SJCRH30 (cell line): ENCODE results near the gene KERA. TPM values are rescaled to one million over a fixed set of nuclear protein-coding genes. Genes with fewer than 3 reads are reported as not detected.

Experiments used
- DNase-seq, 2 experiments: peaks; one replicate each; pipeline ENCODE4 v3.0.0-alpha.2; 2015 to 2020
- H3K27ac ChIP-seq: fragments of 250-450 bp; sonication (Bioruptor Pico); 2 replicates; pipeline ENCODE4 v1.5.1; 2020; ENCODE audit warnings: mild to moderate bottlenecking, moderate library complexity
- H3K27me3 ChIP-seq: fragments of 250-450 bp; sonication (Bioruptor Pico); 2 replicates; pipeline ENCODE4 v1.5.1; 2020; ENCODE audit warnings: mild to moderate bottlenecking, moderate library complexity
- H3K36me3 ChIP-seq: fragments of 250-450 bp; sonication (Bioruptor Pico); 2 replicates; pipeline ENCODE4 v1.5.1; 2020; ENCODE audit warnings: mild to moderate bottlenecking, moderate library complexity
- H3K4me1 ChIP-seq: fragments of 250-450 bp; sonication (Bioruptor Pico); 2 replicates; pipeline ENCODE4 v1.5.1; 2020; ENCODE audit warnings: mild to moderate bottlenecking, moderate library complexity
- H3K4me3 ChIP-seq: fragments of 250-450 bp; sonication (Bioruptor Pico); 2 replicates; pipeline ENCODE4 v1.5.1; 2020; ENCODE audit warnings: mild to moderate bottlenecking, moderate library complexity
- H3K9me3 ChIP-seq: fragments of 250-450 bp; sonication (Bioruptor Pico); replicated peaks from 2 replicates; pipeline ENCODE4 v1.5.1; 2020; ENCODE audit warnings: mild to moderate bottlenecking, moderate library complexity
- total RNA-seq: library from RNA; depleted of rRNA; stranded (reverse); fragments of >200 nt; shearing (Covaris generic); gene quantifications from 2 replicates; pipeline ENCODE4 v1.2.3, GENCODE V29; 2014; rRNA removed

The KERA gene, protein sequence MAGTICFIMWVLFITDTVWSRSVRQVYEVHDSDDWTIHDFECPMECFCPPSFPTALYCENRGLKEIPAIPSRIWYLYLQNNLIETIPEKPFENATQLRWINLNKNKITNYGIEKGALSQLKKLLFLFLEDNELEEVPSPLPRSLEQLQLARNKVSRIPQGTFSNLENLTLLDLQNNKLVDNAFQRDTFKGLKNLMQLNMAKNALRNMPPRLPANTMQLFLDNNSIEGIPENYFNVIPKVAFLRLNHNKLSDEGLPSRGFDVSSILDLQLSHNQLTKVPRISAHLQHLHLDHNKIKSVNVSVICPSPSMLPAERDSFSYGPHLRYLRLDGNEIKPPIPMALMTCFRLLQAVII
- total RNA-seq: not detected in 2 replicates

DNA sequence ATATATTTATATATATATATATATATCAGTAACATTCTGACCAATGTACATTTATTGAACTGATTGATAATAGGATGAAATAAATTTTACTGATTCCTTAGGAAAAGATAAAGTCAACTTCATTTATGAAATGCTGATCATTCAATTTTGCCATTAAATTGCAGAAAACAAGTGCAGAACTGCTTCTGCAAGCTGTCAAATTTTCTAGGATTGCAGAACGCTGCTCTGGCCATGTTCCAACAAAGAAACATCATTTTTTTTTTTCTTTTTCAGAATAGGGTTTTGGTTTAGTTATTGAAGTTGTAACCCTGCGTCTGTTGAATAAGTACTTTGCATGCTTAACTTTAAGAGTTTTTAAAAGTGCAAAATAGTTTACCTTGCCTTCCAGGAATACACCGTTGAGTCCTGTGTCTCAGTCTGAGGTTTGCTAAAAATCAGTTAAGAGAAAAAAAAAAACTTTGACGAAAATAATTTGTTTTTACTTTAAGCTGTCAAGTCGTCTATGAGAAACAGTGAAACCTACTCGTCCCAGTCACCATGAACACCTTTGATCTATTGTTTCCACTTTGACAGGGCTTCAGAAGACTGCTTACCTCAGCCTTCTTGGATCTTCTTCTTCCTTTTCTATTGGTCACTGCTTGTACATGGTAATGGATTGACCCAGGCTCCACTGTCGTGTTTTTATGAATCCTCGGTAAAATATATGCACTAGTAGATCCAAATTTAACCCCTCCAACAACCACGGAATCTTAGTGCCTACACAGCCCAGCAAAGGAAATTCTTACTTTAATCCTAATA lies at the start of gene KERA:
Gene KERA (minus strand): TSS at position 657 of the 798 bp plus-strand sequence. CDS start 1,743 bp downstream, outside the sequence.
- no peak within 1 kb of the TSS for H3K27ac ChIP-seq
- H3K4me3 ChIP-seq: no peak within 1 kb of the TSS
- no peaks in the 10 kb centered on the region for H3K36me3 ChIP-seq
- no peaks in the 10 kb centered on the region for H3K9me3 ChIP-seq
- H3K4me1 ChIP-seq: no peaks in the 10 kb centered on the region
- DNase-seq: no peak
- no peaks in the 10 kb centered on the region for H3K27me3 ChIP-seq

DNA sequence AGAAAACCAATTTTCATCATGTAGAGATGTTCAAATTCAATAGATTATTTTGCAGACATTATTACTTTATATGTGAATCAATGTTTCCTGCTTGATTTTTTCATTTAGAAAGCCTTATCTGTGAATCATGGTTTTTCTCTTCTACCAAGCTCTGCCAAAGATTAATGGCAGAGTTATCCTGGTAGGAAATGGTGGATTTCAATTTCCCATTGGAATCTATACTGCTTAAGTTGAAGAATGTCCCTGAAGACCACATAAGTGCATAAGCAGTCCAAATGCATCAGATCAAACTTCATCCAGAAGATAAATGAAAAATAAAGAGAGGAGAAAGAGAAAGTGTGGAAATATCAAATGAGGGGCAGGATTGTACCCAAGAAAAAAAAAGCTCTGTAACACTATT lies 48.5 kb upstream of the KERA start:
- DNase-seq: no peak
- Histone ChIP-seq H3K4me3 (no peak overlapping the region), H3K4me1 (no peaks in the 10 kb centered on the region), H3K27ac (no peak overlapping the region), H3K27me3 (no peaks in the 10 kb centered on the region), H3K36me3 (no peaks in the 10 kb centered on the region), H3K9me3 (no peaks in the 10 kb centered on the region)

DNA sequence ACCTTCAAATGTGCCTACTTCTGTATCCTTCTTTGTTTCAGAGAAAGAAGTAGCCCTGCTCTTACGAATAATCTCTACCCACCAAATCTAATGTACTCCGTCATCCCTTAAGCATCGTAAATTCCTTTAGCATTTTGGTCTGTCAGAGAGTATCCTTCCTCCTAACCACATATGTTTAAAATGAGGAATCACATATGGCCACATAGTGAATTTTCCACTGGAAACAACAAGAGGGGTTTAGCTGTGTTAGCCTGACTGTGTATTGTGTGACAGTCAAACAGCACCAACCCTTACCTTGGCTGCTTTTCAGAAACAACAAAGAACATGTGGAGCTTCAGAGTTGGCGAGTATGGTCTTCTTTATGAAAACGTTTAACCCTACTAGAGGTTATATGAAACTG lies 48.0 kb upstream of the KERA start:
- no peak for DNase-seq
- Histone ChIP-seq H3K4me3 (no peak overlapping the region), H3K27me3 (no peaks in the 10 kb centered on the region), H3K9me3 (no peaks in the 10 kb centered on the region), H3K4me1 (no peaks in the 10 kb centered on the region), H3K36me3 (no peaks in the 10 kb centered on the region), H3K27ac (no peak overlapping the region)

DNA sequence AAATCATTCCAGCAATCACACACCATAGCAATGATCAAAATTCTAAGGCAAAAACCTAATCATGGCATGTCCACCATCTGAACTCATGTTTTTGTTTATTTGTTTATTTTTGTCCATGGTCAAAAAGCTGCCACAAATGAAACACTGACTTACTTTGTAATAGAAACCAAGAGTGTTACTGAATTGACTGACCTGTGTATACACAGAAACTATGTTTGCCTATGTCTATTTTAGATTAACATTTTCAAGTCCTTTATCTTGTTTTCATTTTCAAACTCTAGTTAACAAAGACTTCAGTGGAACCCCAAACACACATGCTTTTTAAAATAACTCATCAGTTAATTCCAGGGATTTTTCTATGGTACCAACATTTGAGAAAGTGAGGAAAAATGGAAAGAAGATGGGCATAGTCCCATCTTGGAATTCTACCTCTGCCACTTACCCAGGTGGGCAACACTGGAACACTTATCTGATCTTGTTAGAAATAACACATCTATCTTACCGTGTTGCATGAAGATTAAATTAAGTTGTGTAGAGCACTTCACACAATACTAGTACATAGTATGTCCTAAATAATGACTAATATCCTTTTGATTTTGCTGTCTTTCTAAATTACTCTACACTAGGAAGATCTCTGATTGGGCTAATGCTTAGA lies 47.1 kb upstream of the KERA start:
- H3K27ac ChIP-seq: no peak overlapping the region
- H3K4me1 ChIP-seq: no peaks in the 10 kb centered on the region
- no peak for DNase-seq

DNA sequence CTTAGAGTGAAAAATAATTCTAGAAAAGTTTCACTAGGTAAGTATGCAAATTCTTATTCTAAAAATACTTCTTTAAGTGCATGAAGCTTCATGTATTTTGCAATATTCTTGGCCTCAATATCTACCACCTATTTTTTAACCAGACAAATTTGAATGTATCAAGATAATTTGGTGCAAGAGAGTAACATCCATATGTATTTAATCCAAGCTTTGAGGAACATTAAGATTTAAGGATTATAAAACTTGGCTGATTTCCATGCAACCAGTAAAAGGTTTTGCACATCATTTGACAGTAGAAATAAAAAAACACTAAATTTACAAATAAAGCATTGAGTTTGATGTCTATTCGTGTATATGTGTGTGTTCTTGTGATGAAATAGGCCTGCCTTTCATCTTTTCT lies 45.8 kb upstream of the KERA start:
- Histone ChIP-seq H3K27me3 (no peaks in the 10 kb centered on the region), H3K9me3 (no peaks in the 10 kb centered on the region), H3K4me3 (no peak overlapping the region), H3K27ac (no peak overlapping the region), H3K4me1 (no peaks in the 10 kb centered on the region), H3K36me3 (no peaks in the 10 kb centered on the region)
- no peak for DNase-seq

More for the DNA sequence above, 47.1 kb upstream of the KERA start:
- Histone ChIP-seq H3K4me3 (no peak overlapping the region), H3K27me3 (no peaks in the 10 kb centered on the region), H3K9me3 (no peaks in the 10 kb centered on the region), H3K36me3 (no peaks in the 10 kb centered on the region)

DNA sequence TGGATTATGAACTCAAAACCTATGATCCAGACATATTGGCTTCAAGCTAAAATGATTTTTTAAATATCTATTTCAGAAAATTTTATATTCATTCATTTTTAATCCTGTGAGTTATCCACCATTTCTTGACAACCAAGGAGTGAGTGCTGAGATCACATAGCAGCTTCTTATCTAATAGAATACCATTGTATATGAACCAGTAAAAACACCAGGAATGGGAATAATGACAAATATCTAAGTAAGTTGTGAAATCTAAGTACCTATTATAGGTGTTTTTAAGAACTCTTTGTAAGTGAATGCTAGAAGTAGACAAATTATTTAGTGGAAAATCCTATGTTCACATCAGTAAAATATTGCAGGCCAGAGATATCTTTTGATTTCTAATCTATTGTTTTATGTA lies 45.3 kb upstream of the KERA start:
- Histone ChIP-seq H3K9me3 (no peaks in the 10 kb centered on the region), H3K4me3 (no peak overlapping the region), H3K27ac (no peak overlapping the region), H3K36me3 (no peaks in the 10 kb centered on the region), H3K4me1 (peaks cover 4% of the 10 kb centered on the region; the same call in 1 of the 2 replicates), H3K27me3 (no peaks in the 10 kb centered on the region)
- no peak for DNase-seq

DNA sequence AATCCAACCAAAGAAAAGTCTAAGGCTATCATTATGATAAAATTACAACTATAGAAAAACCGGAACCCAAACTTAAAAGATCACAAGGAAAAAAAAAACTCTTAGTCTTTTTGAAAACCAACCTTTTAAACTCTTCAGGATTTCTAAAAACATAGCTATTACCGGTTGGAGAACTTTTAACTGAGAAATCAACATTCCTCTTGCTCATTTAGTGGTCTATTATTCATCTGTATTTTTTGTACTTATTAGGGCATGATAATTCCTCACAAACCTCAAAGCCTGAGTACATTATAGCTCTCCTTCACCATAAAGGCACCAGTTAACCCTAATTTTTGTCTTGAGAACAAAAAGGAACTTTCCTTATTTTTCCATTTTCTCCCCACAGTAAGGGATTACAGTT lies 43.1 kb upstream of the KERA start:
- no peak for DNase-seq
- H3K4me3 ChIP-seq: no peak overlapping the region

DNA sequence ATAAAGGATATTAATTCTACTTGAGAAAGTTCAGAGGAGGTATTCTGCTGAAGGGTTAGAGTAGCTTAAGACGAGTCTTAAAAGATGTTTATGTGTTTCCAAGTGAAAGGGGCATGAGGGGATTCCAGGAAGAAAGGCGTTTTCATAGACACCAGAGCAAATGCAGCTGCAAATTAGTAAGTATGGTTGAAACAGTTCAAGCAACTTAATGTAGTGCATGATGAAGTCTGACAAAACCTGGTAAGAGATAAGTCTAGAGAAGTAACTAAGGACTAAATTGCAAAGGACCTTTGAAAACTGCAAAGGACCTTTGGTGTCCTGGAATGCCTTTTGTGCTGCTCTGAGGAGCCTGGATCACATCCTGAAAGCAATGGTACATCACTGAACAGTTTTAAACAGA lies 42.0 kb upstream of the KERA start:
- Histone ChIP-seq H3K4me3 (no peak overlapping the region), H3K36me3 (no peaks in the 10 kb centered on the region), H3K9me3 (no peaks in the 10 kb centered on the region), H3K27me3 (no peaks in the 10 kb centered on the region), H3K4me1 (peaks cover 6% of the 10 kb centered on the region; the same call in 1 of the 2 replicates), H3K27ac (no peak overlapping the region)
- DNase-seq: no peak

More for the DNA sequence above, 43.1 kb upstream of the KERA start:
- Histone ChIP-seq H3K4me1 (peaks cover 6% of the 10 kb centered on the region; the same call in 1 of the 2 replicates), H3K27ac (no peak overlapping the region), H3K27me3 (no peaks in the 10 kb centered on the region), H3K9me3 (no peaks in the 10 kb centered on the region), H3K36me3 (no peaks in the 10 kb centered on the region)

DNA sequence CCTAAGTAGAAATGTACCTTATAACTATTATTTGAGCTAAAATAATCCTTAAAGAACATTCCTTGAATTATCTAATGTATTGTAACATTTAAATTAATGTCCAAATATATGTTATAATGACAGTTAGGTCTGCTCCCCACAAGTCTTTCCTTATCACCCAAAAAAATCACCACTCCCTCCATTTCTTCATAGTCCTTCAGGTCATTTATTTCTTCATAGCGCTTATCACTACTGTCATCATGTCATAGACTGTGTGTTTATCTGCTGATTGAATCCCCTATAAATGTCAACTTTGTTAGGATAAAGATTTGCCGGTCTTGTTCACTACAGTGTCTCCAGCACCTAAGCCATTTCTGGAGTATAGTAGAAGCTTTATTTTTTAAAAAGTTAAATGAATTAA lies 41.5 kb upstream of the KERA start:
- H3K27ac ChIP-seq: no peak overlapping the region
- no peaks in the 10 kb centered on the region for H3K9me3 ChIP-seq
- H3K4me3 ChIP-seq: no peak overlapping the region
- no peaks in the 10 kb centered on the region for H3K27me3 ChIP-seq
- peaks cover 6% of the 10 kb centered on the region; the same call in 1 of the 2 replicates for H3K4me1 ChIP-seq
- DNase-seq: no peak
- H3K36me3 ChIP-seq: no peaks in the 10 kb centered on the region

DNA sequence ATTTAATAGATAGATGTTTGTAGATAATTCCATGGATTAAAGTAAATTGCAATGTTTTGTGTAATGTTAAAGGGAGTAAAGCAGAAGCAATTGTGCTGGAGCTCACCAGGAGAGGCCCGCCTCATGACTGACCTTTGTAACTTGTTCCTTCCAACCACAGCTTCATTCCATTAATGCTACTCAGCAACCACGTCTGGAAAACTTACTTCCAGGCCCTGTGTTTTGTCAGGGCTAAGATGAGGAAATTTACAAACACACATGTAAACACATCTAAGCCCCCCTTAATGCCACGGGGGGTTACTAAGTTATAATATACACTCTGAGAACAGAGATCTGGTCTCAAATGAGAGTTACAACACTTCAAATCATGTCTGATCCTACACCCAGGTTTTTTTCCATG lies 41.1 kb upstream of the KERA start:
- H3K9me3 ChIP-seq: no peaks in the 10 kb centered on the region
- H3K36me3 ChIP-seq: no peaks in the 10 kb centered on the region
- H3K27me3 ChIP-seq: no peaks in the 10 kb centered on the region
- peaks cover 6% of the 10 kb centered on the region; the same call in 1 of the 2 replicates for H3K4me1 ChIP-seq
- peak; percentile 3 to 20 for DNase-seq
- H3K27ac ChIP-seq: no peak overlapping the region
- no peak overlapping the region for H3K4me3 ChIP-seq

DNA sequence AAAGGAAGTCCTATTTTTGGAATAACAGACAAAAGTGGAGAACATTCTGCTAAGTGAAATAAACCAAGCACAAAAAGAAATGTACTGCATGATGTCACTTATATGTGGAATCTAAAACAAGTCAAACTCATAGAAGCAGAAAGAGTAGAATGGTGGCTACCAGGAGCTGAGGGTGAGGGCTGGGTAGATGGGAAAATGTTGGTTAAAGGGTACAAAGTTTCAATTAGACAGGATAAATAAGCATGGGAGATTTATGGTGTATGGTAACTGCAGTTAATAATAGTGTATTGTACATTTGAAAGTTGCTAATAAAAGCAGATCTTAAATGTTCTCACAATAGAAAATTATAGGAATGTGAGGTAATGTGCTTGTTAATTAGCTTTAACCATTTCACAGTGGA lies 40.6 kb upstream of the KERA start:
- H3K4me1 ChIP-seq: peaks cover 6% of the 10 kb centered on the region; the same call in 1 of the 2 replicates
- DNase-seq: no peak

DNA sequence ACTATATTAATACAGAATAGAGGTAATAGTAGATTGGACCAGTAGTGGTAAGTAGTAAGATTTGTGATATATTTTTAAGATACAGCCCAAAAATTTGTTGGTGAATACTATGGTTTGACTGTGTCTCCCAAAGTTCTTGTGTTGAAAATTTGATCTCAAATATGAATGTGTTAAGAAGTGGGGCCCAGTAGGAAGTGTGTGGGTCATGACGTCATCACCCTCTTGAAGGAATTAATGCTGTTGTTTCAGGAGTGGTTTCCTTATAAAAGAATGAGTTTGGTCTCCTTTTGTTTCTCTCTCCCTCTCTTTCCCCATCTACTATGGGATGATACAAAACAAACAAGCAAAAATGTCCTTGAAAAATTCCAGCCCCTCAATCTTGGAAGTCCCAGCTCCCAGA lies 37.1 kb upstream of the KERA start:
- Histone ChIP-seq H3K4me1 (peaks cover 6% of the 10 kb centered on the region; the same call in 1 of the 2 replicates), H3K36me3 (no peaks in the 10 kb centered on the region), H3K27ac (no peak overlapping the region), H3K27me3 (no peaks in the 10 kb centered on the region), H3K9me3 (no peaks in the 10 kb centered on the region), H3K4me3 (no peak overlapping the region)
- no peak for DNase-seq

More for the DNA sequence above, 40.6 kb upstream of the KERA start:
- H3K27ac ChIP-seq: no peak overlapping the region
- H3K9me3 ChIP-seq: no peaks in the 10 kb centered on the region
- H3K36me3 ChIP-seq: no peaks in the 10 kb centered on the region
- no peak overlapping the region for H3K4me3 ChIP-seq
- no peaks in the 10 kb centered on the region for H3K27me3 ChIP-seq

DNA sequence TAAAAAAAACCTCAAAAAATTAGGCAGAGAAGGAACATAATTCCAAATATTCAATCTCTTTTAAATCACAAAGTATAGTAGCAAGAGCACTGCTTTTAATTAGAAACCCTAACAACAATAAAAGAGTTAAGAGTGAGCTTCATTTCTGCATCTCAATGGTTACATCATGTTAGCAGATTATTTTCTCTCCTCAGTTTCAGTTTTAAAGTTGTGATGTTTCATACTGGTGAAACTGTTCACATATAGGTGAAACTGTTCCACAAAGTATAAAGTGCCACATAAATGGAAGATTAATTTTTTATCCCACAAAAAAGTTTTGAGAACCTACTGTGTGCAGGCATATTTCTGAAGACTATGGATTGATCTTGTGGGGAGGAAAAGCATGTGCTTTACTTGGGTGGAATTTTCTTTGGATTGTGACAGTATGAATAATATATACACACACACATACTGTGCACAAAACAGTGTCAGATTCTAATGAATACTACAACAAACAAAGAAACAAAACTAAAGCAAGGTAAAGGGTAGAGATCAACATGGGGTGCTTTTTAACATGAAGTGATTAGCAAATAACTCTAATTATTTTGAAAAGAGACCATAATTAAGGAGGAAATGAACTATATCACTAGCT lies 36.3 kb upstream of the KERA start:
- Histone ChIP-seq H3K27me3 (no peaks in the 10 kb centered on the region), H3K9me3 (0 out of 2 replicates have a peak, but pooled peaks cover 4% of the 10 kb centered on the region), H3K4me3 (no peak overlapping the region), H3K27ac (no peak overlapping the region), H3K36me3 (no peaks in the 10 kb centered on the region), H3K4me1 (peaks cover 6% of the 10 kb centered on the region; the same call in 1 of the 2 replicates)
- no peak for DNase-seq

DNA sequence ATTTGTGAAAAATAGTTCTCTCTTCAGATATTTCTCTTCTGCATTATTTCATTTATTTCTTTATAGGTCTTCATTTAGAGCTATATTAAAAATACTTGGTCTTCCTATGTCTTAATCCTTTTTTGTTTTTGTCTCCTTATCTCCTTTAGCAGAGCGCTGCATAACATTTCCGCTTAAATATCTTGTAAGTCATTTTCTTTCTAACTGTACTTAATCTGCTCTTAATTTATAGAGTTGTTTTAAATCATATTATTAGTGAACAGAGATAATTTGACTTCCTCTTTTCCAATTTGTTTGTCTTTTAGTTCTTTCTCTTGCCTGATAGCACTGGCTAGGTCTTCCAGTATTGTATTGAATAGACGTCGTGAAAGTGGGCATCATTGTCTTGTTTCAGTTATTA lies 35.5 kb upstream of the KERA start:
- H3K27me3 ChIP-seq: no peaks in the 10 kb centered on the region
- H3K9me3 ChIP-seq: 0 out of 2 replicates have a peak, but pooled peaks cover 4% of the 10 kb centered on the region
- no peak overlapping the region for H3K27ac ChIP-seq
- H3K36me3 ChIP-seq: no peaks in the 10 kb centered on the region
- peaks cover 4% of the 10 kb centered on the region; the same call in 1 of the 2 replicates for H3K4me1 ChIP-seq
- no peak overlapping the region for H3K4me3 ChIP-seq
- DNase-seq: no peak
